Endothelial cell of umbilical vein (primary cell): ENCODE results near the gene ATOSA. TPM values are rescaled to one million over a fixed set of nuclear protein-coding genes. Genes with fewer than 3 reads are reported as not detected.

ENCODE experiments used
- BruUV-seq: library from RNA; stranded (reverse); fragments of 400-500 nt; replicated peaks from 2 replicates; lab custom pipeline; 2021; lab: Mats Ljungman, UMichigan
- CTCF ChIA-PET: fragments of 300-600, 350-600 bp; sonication (Branson Sonifier 250); formaldehyde crosslinking; loops from one replicate; lab custom pipeline; 2021; ENCODE audit warnings: antibody characterized with exemption, inconsistent platforms; lab: Charles Lee
- POLR2A ChIA-PET: fragments of 300-600, 350-600 bp; sonication (Branson Sonifier 250); formaldehyde crosslinking; loops from one replicate; lab custom pipeline; 2021; ENCODE audit warnings: antibody characterized with exemption, inconsistent platforms; lab: Charles Lee
- DNase-seq: peaks from one replicate; pipeline ENCODE4 v3.0.0-alpha.2; 2011; ENCODE audit warnings: low read depth, low spot score
- FAIRE-seq: peaks from 2 replicates; lab custom pipeline; 2011; peaks lifted over from hg19 to GRCh38; lab: Jason Lieb, UNC
- H2AFZ ChIP-seq: 2 replicates; pipeline ENCODE4 v1.6.0; 2012; ENCODE audit warnings: low read depth, low read length, control low read depth, inconsistent platforms
- H3K27ac ChIP-seq: 2 replicates; pipeline ENCODE4 v1.5.1; 2011; ENCODE audit warnings: low read depth, mild to moderate bottlenecking, control low read depth, low read length, moderate library complexity; ENCODE audit not compliant: insufficient read depth
- H3K27me3 ChIP-seq, 2 experiments: 2 replicates each; pipeline versions ENCODE4 v1.6.0 to v1.6.1; 2011; ENCODE audit warnings: low read length in 2 of 2, mixed read lengths in 1 of 2; ENCODE audit not compliant: control insufficient read depth in 2 of 2, insufficient read depth in 2 of 2
- H3K36me3 ChIP-seq, 2 experiments: 2 replicates in 1 of 2; 3 replicates in 1 of 2; pipeline ENCODE4 v1.5.1; 2011; ENCODE audit warnings: low read length in 2 of 2, mild to moderate bottlenecking in 1 of 2, moderate library complexity in 1 of 2; ENCODE audit not compliant: control insufficient read depth in 2 of 2, insufficient read depth in 2 of 2; ENCODE audit errors: extremely low read depth in 1 of 2
- H3K4me1 ChIP-seq: 3 replicates; pipeline ENCODE4 v1.5.1; 2011; ENCODE audit warnings: mild to moderate bottlenecking, low read length; ENCODE audit not compliant: control insufficient read depth, insufficient read depth; ENCODE audit errors: extremely low read depth
- H3K4me2 ChIP-seq: 2 replicates; pipeline ENCODE4 v1.6.1; 2011; ENCODE audit warnings: low read length, control low read depth, mixed read lengths; ENCODE audit not compliant: insufficient read depth
- H3K4me3 ChIP-seq, 3 experiments: fragments of 200-600 bp in 1 of 3; sonication (generic), shearing (Covaris generic) in 1 of 3; replicated peaks in 1 of 3; 2 replicates each; pipeline ENCODE4 v1.5.1; 2011 to 2016; ENCODE audit warnings: control low read depth in 3 of 3, low read length in 3 of 3, mild to moderate bottlenecking in 2 of 3, inconsistent platforms in 1 of 3, low read depth in 1 of 3, moderate library complexity in 1 of 3; ENCODE audit not compliant: insufficient read depth in 1 of 3
- H3K79me2 ChIP-seq: 2 replicates; pipeline ENCODE4 v1.6.0; 2012; ENCODE audit warnings: low read length, inconsistent platforms; ENCODE audit not compliant: control insufficient read depth, insufficient read depth
- H3K9ac ChIP-seq: replicated peaks from 2 replicates; pipeline ENCODE3; 2011; ENCODE audit warnings: low read length, control low read depth; ENCODE audit not compliant: insufficient read depth; ENCODE audit errors: extremely low read depth
- H3K9me1 ChIP-seq: replicated peaks from 3 replicates; pipeline ENCODE4 v1.6.0; 2011; ENCODE audit warnings: mild to moderate bottlenecking, low read length; ENCODE audit not compliant: control insufficient read depth, insufficient read depth; ENCODE audit errors: extremely low read depth
- H3K9me3 ChIP-seq: replicated peaks from 2 replicates; pipeline ENCODE4 v1.5.1; 2012; ENCODE audit warnings: low read length, inconsistent platforms; ENCODE audit not compliant: control insufficient read depth, insufficient read depth
- H4K20me1 ChIP-seq: replicated peaks from 2 replicates; pipeline ENCODE3; 2011; ENCODE audit warnings: mild to moderate bottlenecking, low read length; ENCODE audit not compliant: control insufficient read depth, insufficient read depth; ENCODE audit errors: extremely low read depth
- EZH2 ChIP-seq: IDR thresholded peaks from 2 replicates; pipeline ENCODE4 v1.6.1; 2012; ENCODE audit warnings: borderline replicate concordance, low read depth, mild to moderate bottlenecking, moderate library complexity, low read length, inconsistent platforms; ENCODE audit not compliant: severe bottlenecking
- FOS ChIP-seq: IDR thresholded peaks from 2 replicates; pipeline ENCODE4 v1.6.1; 2011; ENCODE audit warnings: mild to moderate bottlenecking, low read length, moderate library complexity, borderline replicate concordance; ENCODE audit not compliant: insufficient read depth
- GATA2 ChIP-seq: IDR thresholded peaks from 2 replicates; pipeline ENCODE4 v1.7.0; 2011; ENCODE audit warnings: low read depth, mild to moderate bottlenecking, moderate library complexity, mixed read lengths, low read length; ENCODE audit not compliant: insufficient read length, insufficient read depth
- JUN ChIP-seq: IDR thresholded peaks from 2 replicates; pipeline ENCODE4 v1.6.1; 2011; ENCODE audit warnings: borderline replicate concordance, low read depth; ENCODE audit not compliant: insufficient read length, insufficient read depth
- MAX ChIP-seq: IDR thresholded peaks from 2 replicates; pipeline ENCODE4 v1.6.1; 2011; ENCODE audit not compliant: insufficient read depth, insufficient read length
- MYC ChIP-seq: IDR thresholded peaks from one replicate; pipeline ENCODE4 v1.6.1; 2011; ENCODE audit warnings: mild to moderate bottlenecking, low read depth, low read length
- POLR2A ChIP-seq: IDR thresholded peaks from 2 replicates; pipeline ENCODE4 v1.6.1; 2012; ENCODE audit warnings: low read depth, mild to moderate bottlenecking, control low read depth, low read length
- POLR2AphosphoS5 ChIP-seq: IDR thresholded peaks from 2 replicates; pipeline ENCODE4 v1.6.1; 2012; ENCODE audit warnings: low read depth, mild to moderate bottlenecking, control low read depth, low read length, moderate library complexity; ENCODE audit not compliant: insufficient read depth
- dilution Hi-C: fragments of 300-500 bp; cut with MboI; formaldehyde crosslinking; loops from one replicate; pipeline ENCODE4 v1.15.0; 2019; ENCODE audit warnings: low sequenced_read_pairs; ENCODE audit not compliant: extremely low pct_ligation_motif_present
- intact Hi-C: fragments of 100-400 bp; cut with micrococcal nuclease; formaldehyde crosslinking; loops from one replicate; pipeline ENCODE4 v1.10.0; 2022
- polyA plus RNA-seq, 4 experiments: library from polyadenylated mRNA; depleted of rRNA in 3 of 4; stranded (reverse) in 3 of 4; unstranded in 1 of 4; fragments of >200 nt; gene quantifications; 2 replicates each; pipeline versions ENCODE4 v1.2.1 to v1.2.3, GENCODE V29; 2011 to 2012; ENCODE audit warnings: missing spikeins in 1 of 4
- total RNA-seq: library from RNA; stranded (reverse); gene quantifications from 2 replicates; pipeline ENCODE4 v1.2.3, GENCODE V29; 2021
- TF ChIP-seq, protein P1 (sequence below), 2 donors: IDR thresholded peaks; 1 replicate in 1 of 2; 2 replicates in 1 of 2; pipeline ENCODE4 v1.5.1; 2011; ENCODE audit warnings: low read length in 2 of 2, mild to moderate bottlenecking in 2 of 2, moderate library complexity in 2 of 2, control low read depth in 1 of 2, inconsistent platforms in 1 of 2, low read depth in 1 of 2; ENCODE audit not compliant: insufficient read depth in 1 of 2; ENCODE audit errors: extremely low read depth in 1 of 2

ATOSA gene
- total and polyA plus RNA-seq, 2 donors (not counting 3 experiments of a cell fraction or from before 2014, with no cell fraction given), result 19.4 to 41.1 TPM

DNA sequence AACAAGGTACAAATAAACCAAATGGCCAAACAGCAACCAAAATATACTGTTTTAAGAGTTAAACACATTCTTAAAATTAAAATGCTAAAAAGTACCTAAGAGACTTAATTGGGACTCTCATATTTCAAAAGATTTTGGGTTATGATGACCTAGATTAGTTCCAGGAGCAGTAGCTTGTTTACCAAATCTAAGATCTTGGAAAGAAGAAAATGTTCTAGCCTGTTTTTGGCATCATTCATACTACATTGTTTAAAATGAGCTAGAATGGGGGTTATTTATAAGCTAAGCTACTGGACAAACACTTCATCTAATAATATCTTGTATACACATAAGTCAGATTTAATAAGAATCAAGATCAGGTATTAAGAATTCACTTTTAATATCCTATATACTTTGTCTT, 22.8 kb downstream of the ATOSA start:
- ChIA-PET POLR2A (no interaction called here), CTCF (interaction anchor here (1.3 kb wide), 1 partner anchor 325 kb away, joined by 3 read pairs; no protein-coding TSS in a partner anchor)
- Histone ChIP-seq H3K27me3 (no peaks in the 10 kb centered on the region), H3K9me1 (no peaks in the 10 kb centered on the region), H3K9ac (no peak overlapping the region), H3K9me3 (no peaks in the 10 kb centered on the region), H3K36me3 (peaks cover 2% of the 10 kb centered on the region in 2 experiments), H3K4me2 (no peak overlapping the region), H3K4me1 (peaks cover 23% of the 10 kb centered on the region), H3K4me3 (no peak overlapping the region), H4K20me1 (no peaks in the 10 kb centered on the region), H3K27ac (no peak overlapping the region), H2AFZ (no peak overlapping the region), H3K79me2 (no peaks in the 10 kb centered on the region)
- FAIRE-seq, result no peak
- no peak for TF ChIP-seq POLR2A
- TF ChIP-seq GATA2, result no peak
- TF ChIP-seq FOS, result no peak
- TF ChIP-seq EZH2, result no peak
- no peak for TF ChIP-seq MYC
- TF ChIP-seq JUN, result no peak
- TF ChIP-seq, protein P1, sequence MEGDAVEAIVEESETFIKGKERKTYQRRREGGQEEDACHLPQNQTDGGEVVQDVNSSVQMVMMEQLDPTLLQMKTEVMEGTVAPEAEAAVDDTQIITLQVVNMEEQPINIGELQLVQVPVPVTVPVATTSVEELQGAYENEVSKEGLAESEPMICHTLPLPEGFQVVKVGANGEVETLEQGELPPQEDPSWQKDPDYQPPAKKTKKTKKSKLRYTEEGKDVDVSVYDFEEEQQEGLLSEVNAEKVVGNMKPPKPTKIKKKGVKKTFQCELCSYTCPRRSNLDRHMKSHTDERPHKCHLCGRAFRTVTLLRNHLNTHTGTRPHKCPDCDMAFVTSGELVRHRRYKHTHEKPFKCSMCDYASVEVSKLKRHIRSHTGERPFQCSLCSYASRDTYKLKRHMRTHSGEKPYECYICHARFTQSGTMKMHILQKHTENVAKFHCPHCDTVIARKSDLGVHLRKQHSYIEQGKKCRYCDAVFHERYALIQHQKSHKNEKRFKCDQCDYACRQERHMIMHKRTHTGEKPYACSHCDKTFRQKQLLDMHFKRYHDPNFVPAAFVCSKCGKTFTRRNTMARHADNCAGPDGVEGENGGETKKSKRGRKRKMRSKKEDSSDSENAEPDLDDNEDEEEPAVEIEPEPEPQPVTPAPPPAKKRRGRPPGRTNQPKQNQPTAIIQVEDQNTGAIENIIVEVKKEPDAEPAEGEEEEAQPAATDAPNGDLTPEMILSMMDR (IDR thresholded peaks at IDR 0.05; ENCODE audit: extremely low read depth in 1 of 2, insufficient read depth in 1 of 2, low read depth in 1 of 2, low read length in 2 of 2), result no peak
- no peak for TF ChIP-seq MAX
- TF ChIP-seq POLR2AphosphoS5, result no peak
- no TSS peak for BruUV-seq
- intact Hi-C loops (no loop called here), dilution Hi-C loops (no loop called here)
- DNase-seq, result no peak
